Inflammatory macrophage treated with lipopolysaccharide for 4 hours (primary cell): ENCODE measurements around the gene LZTS2.

Experiments used
- DNase-seq: peaks from one replicate; pipeline ENCODE4 v3.0.0-alpha.2; 2020

LZTS2 gene

GRCh38 chr10:100979791-100980272 is 19.8 kb upstream of the LZTS2 start:
- DNase-seq: no peak

- DNase-seq: no peak
These were observed 19.3 kb upstream of the LZTS2 start for GRCh38 chr10:100980311-100980710.

- DNase-seq: no peak
These were observed 18.9 kb upstream of the LZTS2 start for GRCh38 chr10:100980711-100981110.

- DNase-seq: no peak
These were observed 18.3 kb upstream of the LZTS2 start for GRCh38 chr10:100981178-100981772.

DNA sequence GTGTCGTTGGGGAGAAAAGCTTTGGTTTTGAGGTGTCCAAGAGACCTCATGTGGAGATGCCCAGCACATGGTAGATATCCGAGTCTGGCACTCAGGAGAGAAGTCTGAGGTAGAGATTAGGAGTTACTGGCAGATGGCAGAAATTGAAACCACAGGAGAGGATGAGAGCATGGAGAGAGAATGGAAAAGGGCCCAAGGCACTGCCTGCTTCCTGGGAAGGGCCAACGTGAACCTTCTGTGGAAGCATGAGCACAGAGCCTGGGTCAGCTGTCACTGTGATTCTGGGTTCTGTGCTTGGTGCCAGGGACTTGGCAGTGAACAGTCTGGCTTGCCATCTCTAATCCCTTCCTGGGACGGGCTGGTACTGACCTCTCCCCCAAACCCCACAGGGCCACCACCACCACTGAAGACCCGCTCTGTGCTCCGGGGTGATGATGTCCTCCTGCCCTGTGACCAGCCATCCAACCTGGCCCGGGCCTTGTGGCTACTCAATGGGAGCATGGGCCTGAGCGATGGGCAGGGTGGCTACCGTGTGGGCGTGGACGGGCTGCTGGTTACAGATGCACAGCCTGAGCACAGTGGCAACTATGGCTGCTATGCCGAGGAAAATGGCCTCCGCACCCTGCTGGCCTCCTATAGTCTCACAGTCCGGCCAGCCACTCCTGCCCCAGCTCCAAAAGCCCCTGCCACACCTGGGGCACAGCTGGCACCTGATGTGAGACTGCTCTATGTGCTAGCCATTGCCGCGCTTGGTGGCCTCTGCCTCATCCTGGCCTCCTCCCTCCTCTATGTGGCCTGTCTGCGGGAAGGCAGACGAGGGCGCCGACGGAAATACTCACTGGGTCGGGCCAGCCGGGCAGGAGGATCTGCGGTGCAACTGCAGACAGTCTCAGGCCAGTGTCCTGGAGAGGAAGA is 16.4 kb upstream of the LZTS2 start:
- DNase-seq: no peak

DNA sequence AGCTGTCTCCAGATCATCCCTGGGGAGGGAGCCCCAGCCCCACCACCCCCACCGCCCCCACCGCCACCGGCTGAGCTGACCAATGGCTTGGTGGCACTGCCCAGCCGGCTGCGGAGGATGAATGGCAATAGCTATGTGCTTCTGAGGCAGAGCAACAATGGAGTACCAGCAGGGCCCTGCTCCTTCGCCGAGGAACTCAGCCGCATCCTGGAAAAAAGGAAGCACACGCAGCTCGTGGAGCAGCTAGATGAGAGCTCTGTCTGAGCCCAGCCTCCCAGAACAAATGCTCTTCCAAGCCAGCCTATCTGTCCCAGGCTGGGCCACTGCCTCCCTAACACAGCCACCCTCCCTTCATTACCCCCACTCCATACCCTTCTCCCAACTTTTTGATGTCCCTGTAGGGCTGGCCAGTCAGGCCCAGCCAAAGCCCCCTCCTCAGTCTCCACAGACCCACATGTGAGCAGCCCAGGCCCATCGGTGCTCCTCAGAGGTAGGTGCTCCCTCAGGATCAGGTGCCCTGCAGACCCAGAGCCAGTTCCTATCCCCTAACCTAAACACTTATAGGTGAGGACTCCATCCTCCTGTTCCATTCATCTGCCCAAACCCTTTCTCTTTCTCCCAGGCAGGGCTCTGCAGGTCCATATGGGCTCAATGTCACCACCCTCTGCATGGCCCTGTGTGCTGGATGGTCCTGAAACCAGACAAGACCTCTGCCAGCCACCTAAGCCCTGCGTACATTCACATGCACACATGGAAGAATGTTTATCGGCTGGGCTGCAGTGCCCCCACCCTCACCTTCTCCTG is 15.5 kb upstream of the LZTS2 start:
- DNase-seq: no peak

DNA sequence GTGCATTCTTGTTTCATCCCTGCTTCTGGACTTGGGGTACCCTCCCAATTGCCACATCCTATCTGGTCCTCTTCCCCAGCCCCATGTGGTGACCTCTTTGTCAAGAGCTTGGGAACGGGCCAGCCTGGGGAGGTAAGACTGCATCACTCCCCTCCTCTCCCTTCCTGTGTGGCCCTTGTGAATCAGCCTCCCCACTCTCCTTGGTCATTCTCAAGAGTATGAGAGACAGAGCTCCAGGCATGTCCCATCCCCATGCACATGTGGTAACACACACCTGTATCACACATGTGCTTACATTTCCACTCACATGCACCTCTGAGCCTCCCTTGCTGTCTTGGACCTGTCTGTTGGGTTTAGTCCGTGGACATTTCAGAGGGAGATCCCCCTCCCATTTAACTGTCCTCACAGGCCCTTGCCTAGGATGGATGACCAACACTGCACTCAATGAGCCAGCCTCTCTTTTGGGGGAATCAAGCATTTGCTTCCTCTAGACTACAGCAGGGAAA is 14.9 kb upstream of the LZTS2 start:
- no peak for DNase-seq

DNA sequence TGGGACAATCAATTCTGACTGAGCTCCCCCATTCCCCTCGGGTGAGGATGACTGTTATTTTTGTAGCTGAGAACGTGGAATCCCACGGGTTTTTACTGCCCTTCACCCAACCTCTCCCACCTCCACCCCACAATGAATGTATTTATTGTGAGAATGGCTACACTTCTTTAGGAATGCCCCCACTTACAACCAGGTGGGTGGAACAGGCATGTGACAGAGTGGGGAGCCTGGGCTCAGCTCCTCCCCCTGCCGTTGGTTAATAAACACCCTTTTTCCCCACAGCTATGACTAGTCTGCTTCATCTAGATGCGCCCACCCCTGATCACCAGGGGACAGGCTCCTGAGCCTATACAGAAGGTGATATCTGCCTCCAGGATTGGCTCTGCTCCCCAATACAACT is 14.3 kb upstream of the LZTS2 start:
- DNase-seq: no peak

DNA sequence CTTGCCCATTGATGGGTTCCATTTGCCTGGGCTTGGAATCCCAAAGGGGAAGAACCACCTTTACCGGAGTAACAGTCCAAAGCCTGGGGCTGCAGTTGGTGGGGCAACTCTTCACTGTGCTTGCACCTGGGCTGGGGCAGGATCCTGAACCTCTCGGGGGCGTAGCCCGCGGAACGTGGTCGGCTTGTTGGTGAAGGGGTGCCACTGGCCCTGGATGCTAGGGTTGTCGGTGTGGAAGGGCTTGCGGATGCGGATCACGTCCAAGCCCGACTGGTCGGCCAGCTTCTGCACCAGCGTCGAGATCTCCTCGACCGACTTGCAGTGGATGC is 13.0 kb upstream of the LZTS2 start:
- no peak for DNase-seq

DNA sequence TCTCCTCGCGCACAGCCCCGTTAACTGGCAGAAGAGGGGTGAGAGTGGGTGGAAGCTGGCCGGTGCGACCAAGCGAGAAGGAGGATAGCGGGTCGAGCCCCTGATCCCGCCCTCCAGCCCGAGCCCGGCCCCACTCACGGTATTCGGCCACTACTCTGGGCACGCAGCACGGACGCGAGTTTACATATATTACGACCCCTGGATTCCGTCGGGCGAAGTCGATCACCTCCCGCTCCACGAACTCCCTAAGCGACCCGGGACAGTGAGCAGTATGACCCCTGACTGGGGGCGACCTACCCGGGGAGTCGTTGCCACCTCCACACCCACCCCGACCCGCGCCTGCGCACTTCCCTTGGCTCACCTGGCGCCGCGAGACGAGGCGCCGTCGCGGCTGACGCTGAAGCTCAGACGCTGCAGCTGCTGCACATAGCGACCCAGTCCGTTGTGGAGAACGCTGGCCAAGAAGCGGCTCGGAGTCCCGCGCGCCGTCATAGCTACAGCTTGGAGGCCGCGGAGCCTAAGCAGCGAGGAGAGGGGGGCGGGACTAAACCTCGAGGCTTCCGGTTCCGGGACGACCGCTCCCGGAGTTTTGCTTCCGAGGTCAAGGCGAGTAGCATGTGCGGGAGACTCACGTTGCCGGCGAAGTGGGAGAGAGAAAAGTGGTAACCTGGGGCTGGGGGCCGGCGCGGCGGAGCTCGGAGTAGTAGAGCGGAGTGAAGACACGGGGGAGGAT is 12.5 kb upstream of the LZTS2 start, which contains the start of the genes MRPL43 and TWNK:
Gene MRPL43, minus strand, starts transcription at position 546 of the 733 bp plus-strand sequence. Its CDS starts 54 bp downstream, at position 492.
Gene TWNK, plus strand, starts transcription at position 592 of the 733 bp plus-strand sequence. CDS start 668 bp downstream, outside the sequence.
- peak; percentile 81 for DNase-seq

- no peak for DNase-seq
These were observed 11.9 kb upstream of the LZTS2 start for GRCh38 chr10:100987685-100988049.

DNA sequence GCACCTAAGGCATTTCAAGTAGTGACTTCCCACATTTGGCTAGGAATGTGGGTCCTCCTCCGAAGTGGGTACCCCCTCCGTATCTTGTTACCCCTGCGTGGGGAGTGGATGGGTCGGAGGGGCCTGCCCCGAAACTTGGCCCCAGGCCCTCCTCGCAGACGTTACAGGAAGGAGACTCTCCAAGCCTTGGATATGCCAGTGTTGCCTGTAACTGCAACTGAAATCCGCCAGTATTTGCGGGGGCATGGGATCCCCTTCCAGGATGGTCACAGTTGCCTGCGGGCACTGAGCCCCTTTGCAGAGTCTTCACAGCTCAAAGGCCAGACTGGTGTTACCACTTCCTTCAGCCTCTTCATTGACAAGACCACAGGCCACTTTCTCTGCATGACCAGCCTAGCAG is 11.4 kb upstream of the LZTS2 start:
- no peak for DNase-seq

DNA sequence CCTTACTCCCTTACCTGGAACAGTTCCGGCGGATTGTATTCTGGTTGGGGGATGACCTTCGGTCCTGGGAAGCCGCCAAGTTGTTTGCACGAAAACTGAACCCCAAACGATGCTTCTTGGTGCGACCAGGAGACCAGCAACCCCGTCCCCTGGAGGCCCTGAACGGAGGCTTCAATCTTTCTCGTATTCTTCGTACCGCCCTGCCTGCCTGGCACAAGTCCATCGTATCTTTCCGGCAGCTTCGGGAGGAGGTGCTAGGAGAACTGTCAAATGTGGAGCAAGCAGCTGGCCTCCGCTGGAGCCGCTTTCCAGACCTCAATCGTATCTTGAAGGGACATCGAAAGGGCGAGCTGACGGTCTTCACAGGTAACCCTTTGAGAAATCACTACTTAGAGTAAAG is 10.5 kb upstream of the LZTS2 start:
- DNase-seq: no peak

DNA sequence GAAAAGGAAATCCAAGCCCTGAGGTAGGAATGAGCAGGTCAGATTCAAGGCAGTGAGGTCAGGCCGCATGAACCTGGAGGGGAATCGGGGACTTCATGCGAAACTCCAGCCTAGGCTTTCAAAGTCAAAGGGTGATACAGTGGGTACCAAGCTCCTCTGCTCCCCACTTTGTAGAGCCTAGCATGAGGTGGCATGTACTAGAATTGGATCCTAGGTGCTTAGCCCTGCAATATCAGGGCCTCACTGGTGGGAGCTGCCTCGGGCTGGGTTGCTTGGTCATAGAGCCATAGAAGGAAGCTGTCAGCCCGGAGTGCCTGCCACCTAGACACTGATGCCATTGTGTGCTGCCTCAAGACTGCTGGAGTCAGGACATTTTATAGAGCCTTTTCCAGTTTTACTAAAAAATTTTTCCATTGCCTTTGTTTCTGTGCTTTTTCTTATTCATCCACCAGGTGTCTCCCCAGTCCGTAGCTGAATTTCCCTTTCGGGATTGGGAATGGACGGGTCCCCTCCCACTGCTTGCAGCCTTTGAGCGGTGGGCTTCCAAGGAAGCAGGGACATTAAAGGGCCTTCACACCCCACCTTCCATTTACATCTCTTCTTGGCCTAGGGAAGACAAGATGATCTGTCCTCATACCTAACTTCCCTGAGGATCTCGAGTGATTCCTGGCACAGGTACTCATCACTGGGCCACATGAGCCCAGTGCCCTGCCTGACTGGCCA is 5.5 kb upstream of the LZTS2 start:
- DNase-seq: no peak

GRCh38 chr10:100995181-100995580 is 4.4 kb upstream of the LZTS2 start:
- DNase-seq: no peak

DNA sequence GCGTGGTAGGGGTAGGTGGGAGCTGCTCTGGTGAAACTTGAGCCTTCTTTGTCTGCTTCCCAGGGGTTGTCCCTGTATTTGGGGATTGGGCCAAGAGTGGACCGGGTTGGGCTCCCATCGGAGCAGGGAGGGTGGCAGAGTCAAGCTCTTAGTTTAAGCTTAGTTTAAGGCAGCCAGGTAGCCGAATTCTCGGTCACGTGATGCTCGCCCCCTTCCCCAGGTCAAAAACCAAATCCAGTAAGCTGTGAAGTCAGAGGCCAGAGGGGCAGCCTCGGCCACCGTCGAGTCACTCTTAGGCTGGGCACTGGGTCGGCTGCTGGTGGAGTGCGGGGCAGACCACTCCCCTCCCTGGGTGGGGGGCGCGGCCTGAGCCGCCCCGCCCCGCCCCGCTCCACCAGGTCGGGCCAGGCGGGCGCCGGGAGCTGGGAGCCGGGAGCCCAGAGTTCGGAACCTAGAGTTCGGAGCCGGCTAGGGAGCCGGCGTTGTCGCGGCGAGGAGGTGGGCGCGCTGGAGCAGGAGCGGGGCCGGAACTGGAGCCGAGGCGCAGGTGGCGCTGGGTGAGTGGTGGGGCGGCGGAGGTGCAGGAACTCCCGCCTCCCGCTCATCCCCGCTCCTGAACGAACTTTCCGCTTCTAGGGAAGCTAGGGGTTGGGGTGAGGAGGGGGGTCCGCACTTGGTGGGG is 2.8 kb upstream of the LZTS2 start:
- no peak for DNase-seq

GRCh38 chr10:100997360-100998182 is 2.0 kb upstream of the LZTS2 start:
- DNase-seq: peak; percentile 69

DNA sequence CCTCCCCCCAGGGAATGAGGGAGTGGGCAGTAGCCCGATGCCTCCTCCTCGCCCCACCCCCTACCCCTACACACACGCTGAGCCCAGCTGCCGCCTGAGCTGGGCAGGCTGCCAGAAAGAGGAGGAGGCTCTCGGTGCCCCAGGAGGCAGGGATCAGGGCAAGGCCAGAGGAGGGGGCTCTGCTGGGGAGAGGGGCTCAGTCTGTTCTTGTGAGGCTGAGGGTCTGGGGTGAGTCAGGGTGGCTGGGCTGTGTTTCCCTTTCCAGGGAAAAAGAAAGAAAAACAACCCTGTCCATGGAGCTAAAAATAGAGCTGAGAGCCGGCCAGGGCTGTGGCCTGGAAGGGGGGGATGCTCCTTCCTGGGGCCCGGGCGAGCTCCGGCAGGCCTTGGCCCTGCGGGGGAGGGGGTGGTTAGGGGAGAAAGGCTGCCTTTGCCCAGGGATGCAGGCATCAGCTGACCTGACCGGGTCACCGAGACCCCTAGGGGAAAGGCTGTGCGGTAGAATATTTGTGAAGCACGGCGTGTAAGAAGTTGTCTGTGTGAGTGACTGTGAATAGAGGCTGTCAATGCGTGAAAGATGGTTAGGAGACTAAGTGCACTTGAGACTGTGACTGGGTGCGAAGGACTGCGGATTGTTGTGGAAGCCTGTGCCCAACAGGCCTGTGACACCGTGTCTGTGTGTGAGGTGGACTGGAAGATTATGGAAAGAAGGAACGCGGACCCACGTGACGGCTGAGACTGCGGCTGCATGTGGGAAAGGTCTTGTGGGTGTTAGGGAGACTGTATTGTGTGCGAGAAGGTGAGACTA is 1.2 kb upstream of the LZTS2 start:
- peak; percentile 48 for DNase-seq
